ENCODE data around the gene OR13C8. TPM values are rescaled to one million over a fixed set of nuclear protein-coding genes. Genes with fewer than 3 reads are reported as not detected.

OR13C8 gene
- total RNA-seq, 4 donors from 2014 or later = not detected

GRCh38 chr9:104553261-104553660, 15.7 kb upstream of the OR13C8 start:
- Histone ChIP-seq H3K27ac (no peak overlapping the region), H3K27me3 (no peaks in the 10 kb centered on the region), H3K4me1 (no peaks in the 10 kb centered on the region), H3K4me3 (no peak overlapping the region), H3K36me3 (no peaks in the 10 kb centered on the region), H3K9me3 (no peaks in the 10 kb centered on the region)
- no peak for TF ChIP-seq POLR2A (IDR thresholded peaks at IDR 0.05)
- TF ChIP-seq CTCF (IDR thresholded peaks at IDR 0.05) = no peak
- no peak for DNase-seq

DNA sequence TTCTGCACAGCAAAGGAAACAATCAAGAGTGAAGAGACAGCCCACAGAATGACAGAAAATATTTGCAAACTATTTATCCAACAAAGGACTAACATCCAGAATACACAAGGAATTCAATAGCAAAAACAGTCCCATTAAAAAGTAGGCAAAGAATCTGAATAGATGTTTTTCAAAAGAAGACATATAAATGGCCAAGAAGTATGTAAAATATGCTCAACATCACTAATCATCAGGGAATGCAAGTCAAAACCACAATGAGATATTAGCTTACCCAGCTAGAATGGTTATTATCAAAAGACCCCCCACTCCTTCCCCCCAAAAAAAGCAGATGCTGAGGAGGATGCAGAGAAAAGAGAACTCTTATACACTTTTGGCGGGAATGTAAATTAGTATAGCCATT, 13.4 kb upstream of the OR13C8 start:
- H3K27ac ChIP-seq = no peak overlapping the region
- H3K27me3 ChIP-seq = no peaks in the 10 kb centered on the region
- no peak for DNase-seq
- H3K9me3 ChIP-seq = no peaks in the 10 kb centered on the region
- no peak overlapping the region for H3K4me3 ChIP-seq
- no peaks in the 10 kb centered on the region for H3K4me1 ChIP-seq
- no peaks in the 10 kb centered on the region for H3K36me3 ChIP-seq
- no peak for TF ChIP-seq POLR2A (IDR thresholded peaks at IDR 0.05)
- no peak for TF ChIP-seq CTCF (IDR thresholded peaks at IDR 0.05)

DNA sequence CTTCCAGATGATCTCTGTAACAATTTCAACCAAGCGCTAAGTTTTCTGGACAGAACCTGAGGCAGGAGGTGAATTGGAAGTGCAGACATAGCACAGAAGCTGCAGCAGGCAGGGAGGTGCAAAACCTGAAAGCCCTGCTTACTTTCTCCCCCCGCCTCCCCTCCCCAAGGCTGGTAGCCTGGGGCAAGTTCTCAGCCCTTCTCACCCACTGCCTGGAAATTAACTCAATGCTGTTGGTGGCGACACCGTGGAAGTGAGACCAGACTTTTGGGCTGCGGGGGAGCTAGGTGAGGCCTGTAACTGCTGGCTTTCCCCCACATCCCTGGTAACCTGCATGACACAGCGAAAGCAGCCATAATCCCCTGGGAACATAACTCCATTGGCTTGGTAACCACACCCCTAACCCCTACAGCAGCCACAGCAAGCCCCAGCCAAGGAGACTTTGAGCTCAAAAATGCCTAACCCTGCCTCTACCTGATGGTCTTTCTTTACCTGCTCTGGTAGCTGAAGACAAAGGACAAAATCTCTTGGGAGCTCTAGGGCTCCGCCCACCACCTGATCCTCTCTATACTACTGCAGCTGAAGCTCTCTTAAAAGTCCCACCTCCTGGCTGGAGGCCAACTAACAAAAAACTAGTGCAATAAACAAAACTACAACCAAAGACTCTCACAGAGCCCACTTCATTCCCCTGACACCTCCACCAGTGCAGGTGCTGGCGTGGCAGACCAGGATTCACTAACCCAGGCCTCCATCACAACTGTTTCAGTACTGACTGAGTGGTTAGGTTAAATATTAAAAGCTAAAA, 11.9 kb upstream of the OR13C8 start:
- Histone ChIP-seq H3K4me3 (no peak overlapping the region), H3K9me3 (no peaks in the 10 kb centered on the region), H3K27me3 (no peaks in the 10 kb centered on the region), H3K4me1 (no peaks in the 10 kb centered on the region), H3K36me3 (no peaks in the 10 kb centered on the region), H3K27ac (no peak overlapping the region)
- DNase-seq = no peak
- TF ChIP-seq POLR2A (IDR thresholded peaks at IDR 0.05) (no peak), CTCF (IDR thresholded peaks at IDR 0.05) (no peak)

- Histone ChIP-seq H3K36me3 (no peaks in the 10 kb centered on the region), H3K27me3 (no peaks in the 10 kb centered on the region), H3K9me3 (no peaks in the 10 kb centered on the region), H3K27ac (no peak overlapping the region), H3K4me1 (no peaks in the 10 kb centered on the region), H3K4me3 (no peak overlapping the region)
- TF ChIP-seq CTCF (IDR thresholded peaks at IDR 0.05) (no peak), POLR2A (IDR thresholded peaks at IDR 0.05) (no peak)
- DNase-seq = no peak
Observed at GRCh38 chr9:104564358-104564757, 4.6 kb upstream of the OR13C8 start.

DNA sequence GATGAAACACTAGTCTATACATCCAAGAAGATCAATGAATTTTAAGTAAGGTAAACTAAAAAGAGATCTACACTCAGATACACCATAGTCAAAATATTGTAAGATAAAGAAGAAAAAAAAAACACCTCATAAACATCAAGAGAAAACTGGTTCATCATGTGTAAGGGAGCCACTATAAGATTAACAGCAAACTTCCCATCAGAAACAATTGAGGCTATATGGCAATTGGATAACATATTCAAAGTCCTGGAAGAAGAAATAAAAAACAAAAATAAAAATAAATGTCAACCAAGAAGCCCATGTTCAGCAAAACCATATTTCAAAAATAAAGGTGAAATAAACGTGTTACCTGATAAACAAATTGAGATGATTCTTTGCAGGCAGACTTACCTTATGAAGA, 3.6 kb downstream of the OR13C8 start:
- no peaks in the 10 kb centered on the region for H3K4me1 ChIP-seq
- no peaks in the 10 kb centered on the region for H3K27me3 ChIP-seq
- TF ChIP-seq CTCF (IDR thresholded peaks at IDR 0.05) (no peak), POLR2A (IDR thresholded peaks at IDR 0.05) (no peak)

More for the DNA sequence above, 3.6 kb downstream of the OR13C8 start:
- no peaks in the 10 kb centered on the region for H3K36me3 ChIP-seq
- H3K4me3 ChIP-seq = no peak overlapping the region
- DNase-seq = no peak
- H3K9me3 ChIP-seq = no peaks in the 10 kb centered on the region
- H3K27ac ChIP-seq = no peak overlapping the region

All from Peyer's patch (tissue), 4 donors.